ENCODE measurements around the gene SPINT2. TPM values are rescaled to one million over a fixed set of nuclear protein-coding genes. Genes with fewer than 3 reads are reported as not detected.

The SPINT2 gene
- total and polyA plus RNA-seq, 4 donors = 7.0 to 43.0 (median 10.7) TPM

- no peak overlapping the region for H3K27ac ChIP-seq (ENCODE audit: low read depth in 1 of 2, low read length in 2 of 2)
- no peaks in the 10 kb centered on the region for H3K36me3 ChIP-seq (ENCODE audit: control insufficient read depth in 4 of 4, insufficient read depth in 3 of 4, low read depth in 1 of 4, low read length in 3 of 4)
- no peak overlapping the region for H3K9ac ChIP-seq (ENCODE audit: low read depth in 1 of 2, low read length in 2 of 2)
- no peaks in the 10 kb centered on the region for H3K9me3 ChIP-seq (ENCODE audit: control insufficient read depth in 4 of 4, low read length in 3 of 4)
- H3K4me1 ChIP-seq (ENCODE audit: control insufficient read depth in 4 of 4, insufficient read depth in 4 of 4, low read length in 3 of 4) = peaks cover 0 to 7% (median 2%) of the 10 kb centered on the region in 4 donors
- DNase-seq (ENCODE audit: low spot score) = no peak
- WGBS = 60% methylated on average over 2 of the region's 2 CpGs
- no peak overlapping the region for H3K4me3 ChIP-seq (ENCODE audit: low read depth in 1 of 3, low read length in 3 of 3)
- H3K27me3 ChIP-seq (ENCODE audit: control insufficient read depth in 4 of 4, insufficient read depth in 4 of 4, low read length in 3 of 4) = no peaks in the 10 kb centered on the region
- TF ChIP-seq SP1 (IDR thresholded peaks at IDR 0.05) (no peak), HNF4A (conservative IDR thresholded peaks at IDR 0.05) (peak; percentile 19 to 29)
Measured at GRCh38 chr19:38273499-38273898, 9.1 kb downstream of the SPINT2 start.

- TF ChIP-seq RAD21 (IDR thresholded peaks at IDR 0.05) (peak in 1 of 2 donors; percentile 21), FOXA1 (IDR thresholded peaks at IDR 0.05) (no peak)
- no peak for DNase-seq (ENCODE audit: low spot score)
- Histone ChIP-seq H3K36me3 (ENCODE audit: control insufficient read depth in 4 of 4, insufficient read depth in 3 of 4, low read depth in 1 of 4, low read length in 3 of 4) (no peaks in the 10 kb centered on the region), H3K27me3 (ENCODE audit: control insufficient read depth in 4 of 4, insufficient read depth in 4 of 4, low read length in 3 of 4) (no peaks in the 10 kb centered on the region), H3K27ac (ENCODE audit: low read depth in 1 of 2, low read length in 2 of 2) (no peak overlapping the region), H3K4me1 (ENCODE audit: control insufficient read depth in 4 of 4, insufficient read depth in 4 of 4, low read length in 3 of 4) (peaks cover 0 to 7% (median 2%) of the 10 kb centered on the region in 4 donors), H3K4me3 (ENCODE audit: low read depth in 1 of 3, low read length in 3 of 3) (no peak overlapping the region), H3K9ac (ENCODE audit: low read depth in 1 of 2, low read length in 2 of 2) (no peak overlapping the region), H3K9me3 (ENCODE audit: control insufficient read depth in 4 of 4, low read length in 3 of 4) (no peaks in the 10 kb centered on the region)
- 56% methylated on average over 9 of the region's 9 CpGs for WGBS
Measured at GRCh38 chr19:38274739-38275138, 10.4 kb downstream of the SPINT2 start.

- WGBS = 93% methylated on average over 7 of the region's 7 CpGs
- Histone ChIP-seq H3K4me3 (ENCODE audit: low read depth in 1 of 3, low read length in 3 of 3) (no peak overlapping the region), H3K27me3 (ENCODE audit: control insufficient read depth in 4 of 4, insufficient read depth in 4 of 4, low read length in 3 of 4) (no peaks in the 10 kb centered on the region), H3K9ac (ENCODE audit: low read depth in 1 of 2, low read length in 2 of 2) (peak overlapping the region in 1 of 2 donors; percentile 19), H3K4me1 (ENCODE audit: control insufficient read depth in 4 of 4, insufficient read depth in 4 of 4, low read length in 3 of 4) (peaks cover 0 to 11% (median 5%) of the 10 kb centered on the region in 4 donors), H3K27ac (ENCODE audit: low read depth in 1 of 2, low read length in 2 of 2) (peak overlapping the region in 1 of 2 donors; percentile 5), H3K9me3 (ENCODE audit: control insufficient read depth in 4 of 4, low read length in 3 of 4) (no peaks in the 10 kb centered on the region), H3K36me3 (ENCODE audit: control insufficient read depth in 4 of 4, insufficient read depth in 3 of 4, low read depth in 1 of 4, low read length in 3 of 4) (no peaks in the 10 kb centered on the region)
- DNase-seq (ENCODE audit: low spot score) = no peak
- TF ChIP-seq ZBTB33 (IDR thresholded peaks at IDR 0.05) = no peak
- TF ChIP-seq SP1 (IDR thresholded peaks at IDR 0.05) = no peak
- TF ChIP-seq MAX (IDR thresholded peaks at IDR 0.05) = no peak
- no peak for TF ChIP-seq EGR1 (IDR thresholded peaks at IDR 0.05; ENCODE audit: low read depth in 2 of 2)
- no peak for TF ChIP-seq GABPA (IDR thresholded peaks at IDR 0.05 in 1 of 2, conservative IDR thresholded peaks at IDR 0.05 in 1 of 2)
- no peak for TF ChIP-seq FOXA1 (IDR thresholded peaks at IDR 0.05)
- TF ChIP-seq TAF1 (conservative IDR thresholded peaks at IDR 0.05) = no peak
- TF ChIP-seq YY1 (IDR thresholded peaks at IDR 0.05) = no peak
- no peak for TF ChIP-seq NR2F2 (IDR thresholded peaks at IDR 0.05)
- no peak for TF ChIP-seq JUND (IDR thresholded peaks at IDR 0.05)
- no peak for TF ChIP-seq FOXA2 (IDR thresholded peaks at IDR 0.05)
- TF ChIP-seq ATF3 (IDR thresholded peaks at IDR 0.05) = no peak
- no peak for TF ChIP-seq CTCF (IDR thresholded peaks at IDR 0.05; ENCODE audit: low read depth, low read length, missing input control)
- TF ChIP-seq RAD21 (IDR thresholded peaks at IDR 0.05) = no peak
- no peak for TF ChIP-seq RXRA (IDR thresholded peaks at IDR 0.05)
- no peak for TF ChIP-seq HNF4A (conservative IDR thresholded peaks at IDR 0.05)
- no peak for TF ChIP-seq REST (IDR thresholded peaks at IDR 0.05)
- no peak for TF ChIP-seq HNF4G (IDR thresholded peaks at IDR 0.05)
Measured at GRCh38 chr19:38276942-38277517, 12.7 kb downstream of the SPINT2 start.
